HG03342 (cell line): ENCODE results near the gene SLF2.

Source experiments
- ATAC-seq: cut with Tn5 transposase; IDR thresholded peaks from one replicate; pipeline ENCODE4 v1.9.1; 2021; ENCODE audit warnings: mild to moderate bottlenecking, moderate library complexity; ENCODE audit not compliant: unreplicated experiment

Gene SLF2

DNA sequence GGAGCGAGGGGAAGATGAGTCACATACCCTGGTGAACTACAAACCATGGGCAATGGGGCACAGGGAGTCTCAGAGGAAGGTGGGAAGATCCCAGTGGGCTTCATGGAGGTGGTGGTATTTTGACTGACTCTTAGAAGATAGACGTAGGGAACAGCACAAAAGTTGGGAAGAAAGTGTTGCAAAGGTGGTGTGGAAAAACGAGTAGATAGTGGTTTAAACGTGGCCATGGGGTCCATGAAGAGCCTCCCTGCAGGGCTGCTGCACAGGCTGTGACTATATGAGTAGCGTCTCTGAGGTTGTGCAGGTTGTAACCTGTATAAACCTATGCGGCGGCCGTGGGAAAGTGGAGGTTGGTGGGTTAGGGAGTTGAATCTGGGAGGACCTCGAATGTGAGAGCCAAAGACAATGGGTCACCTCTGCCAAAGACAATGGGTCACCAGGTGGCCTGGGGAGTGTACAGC lies 100.6 kb downstream of the SLF2 start:
- ATAC-seq: no peak

DNA sequence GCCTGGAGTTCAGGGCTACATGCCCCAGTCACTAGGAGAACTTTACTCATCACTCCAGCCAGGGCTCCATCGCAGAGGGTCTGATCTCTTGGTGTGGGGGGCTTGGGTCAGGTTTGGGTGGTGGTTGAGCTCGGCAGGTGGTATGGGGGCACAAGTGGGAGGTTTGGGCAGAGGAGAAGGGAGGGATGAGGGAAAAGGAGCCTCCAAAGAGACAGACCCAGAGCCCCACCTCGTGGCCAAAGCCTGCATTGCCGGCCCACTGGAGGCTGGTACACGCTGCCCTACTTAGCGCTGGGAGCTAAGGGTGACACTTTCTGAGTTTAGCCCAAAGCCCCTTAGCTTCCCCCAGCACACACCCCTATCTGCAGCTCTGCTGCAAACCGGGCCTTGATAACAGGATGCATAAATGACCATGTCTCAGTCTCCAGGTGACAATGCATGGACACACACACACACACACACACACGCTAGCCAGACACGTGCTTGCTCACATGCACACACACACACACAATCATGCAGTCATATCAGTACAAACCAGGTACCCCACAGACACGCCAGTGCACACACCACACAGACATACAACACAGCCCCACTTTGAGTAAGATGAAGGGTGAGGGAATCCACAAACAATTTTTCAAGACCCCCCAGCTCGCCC lies 101.6 kb downstream of the SLF2 start:
- ATAC-seq: no peak
